Astrocyte of the cerebellum (primary cell): ENCODE results near the gene AQP4.

Source experiments
- DNase-seq: peaks from one replicate; pipeline ENCODE4 v3.0.0-alpha.2; 2011; ENCODE audit warnings: low read depth
- H3K4me3 ChIP-seq: 2 replicates; pipeline ENCODE4 v1.5.1; 2011; ENCODE audit warnings: mild to moderate bottlenecking, low read depth, low read length, moderate library complexity
- CTCF ChIP-seq: IDR thresholded peaks from 2 replicates; pipeline ENCODE4 v1.5.1; 2012; ENCODE audit warnings: low read length, low read depth, moderate library complexity, mild to moderate bottlenecking; ENCODE audit errors: missing control alignments
- in situ Hi-C: cut with HindIII; loops from 2 replicates; pipeline ENCODE4 v1.10.0; 2017; ENCODE audit warnings: low sequenced_read_pairs

AQP4 gene

GRCh38 chr18:26868968-26869586 is 3.6 kb upstream of the AQP4 start:
- in situ Hi-C loops: no loop called here
- H3K4me3 ChIP-seq: no peak overlapping the region
- DNase-seq: no peak
- no peak for TF ChIP-seq CTCF

- DNase-seq: no peak
- in situ Hi-C loops: no loop called here
- H3K4me3 ChIP-seq: no peak overlapping the region
- TF ChIP-seq CTCF: no peak
Observed at GRCh38 chr18:26867471-26867870, 2.0 kb upstream of the AQP4 start.

- no peak overlapping the region for H3K4me3 ChIP-seq
- DNase-seq: no peak
- in situ Hi-C loops: no loop called here
- no peak for TF ChIP-seq CTCF
Observed at GRCh38 chr18:26864658-26865057, 849 bp downstream of the AQP4 start.

GRCh38 chr18:26863921-26864497 is 1.5 kb downstream of the AQP4 start:
- no peak for TF ChIP-seq CTCF
- H3K4me3 ChIP-seq: peak overlapping the region; percentile 44
- in situ Hi-C loops: no loop called here
- DNase-seq: no peak

- TF ChIP-seq CTCF: no peak
- H3K4me3 ChIP-seq: peak overlapping the region; percentile 44
- in situ Hi-C loops: no loop called here
- DNase-seq: no peak
Observed at GRCh38 chr18:26863122-26863879, 2.2 kb downstream of the AQP4 start.

- DNase-seq: no peak
- no peak for TF ChIP-seq CTCF
- no peak overlapping the region for H3K4me3 ChIP-seq
- in situ Hi-C loops: no loop called here
Observed at GRCh38 chr18:26862084-26862483, 3.4 kb downstream of the AQP4 start.
